ENCODE measurements around the gene CCDC149.

Gene CCDC149

DNA sequence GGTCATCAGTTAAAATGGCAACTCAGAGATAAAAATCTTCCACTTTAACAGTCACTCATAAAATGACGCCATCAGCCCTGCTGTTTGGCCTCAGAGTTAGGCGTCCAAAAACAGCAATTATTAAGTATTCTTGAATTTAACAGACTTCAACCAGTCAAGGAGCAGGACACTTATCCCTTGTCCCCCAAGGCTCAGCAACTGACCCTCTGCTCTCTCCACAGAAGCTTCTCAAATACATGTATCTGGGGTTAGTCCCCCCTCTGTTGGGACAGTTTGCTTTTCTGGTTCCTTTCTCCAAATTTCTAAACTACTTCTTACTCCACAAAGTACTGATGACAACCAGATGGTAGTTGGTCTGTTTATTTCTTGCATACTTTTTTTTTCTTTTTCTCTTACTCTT is 63.1 kb downstream of the CCDC149 start:
- Histone ChIP-seq H4K20me1 (ENCODE audit: insufficient read depth, low read length) (no peaks in the 10 kb centered on the region), H3K27me3 (replicated peaks; ENCODE audit: insufficient read depth, low read length) (no peaks in the 10 kb centered on the region), H3K27ac (ENCODE audit: low read length) (no peak overlapping the region), H3K9ac (ENCODE audit: low read length) (no peak overlapping the region), H3K9me2 (replicated peaks; ENCODE audit: insufficient read depth, low read length) (no peaks in the 10 kb centered on the region), H3F3A (ENCODE audit: insufficient read depth, low read length) (no peaks in the 10 kb centered on the region), H2AFZ (ENCODE audit: low read length) (no peak overlapping the region), H3K79me2 (ENCODE audit: low read length) (no peaks in the 10 kb centered on the region), H3K9me3 (replicated peaks; ENCODE audit: insufficient read depth, low read length) (no peaks in the 10 kb centered on the region), H3K4me2 (ENCODE audit: low read depth, low read length) (no peak overlapping the region), H3K36me3 (replicated peaks; ENCODE audit: insufficient read depth, low read length) (no peaks in the 10 kb centered on the region), H3K4me1 (ENCODE audit: low read length) (peaks cover 4% of the 10 kb centered on the region; the same call in 1 of the 2 replicates), H3K4me3 (ENCODE audit: low read length) (no peak overlapping the region)
- DNase-seq, result no peak
- TF ChIP-seq EZH2 (optimal IDR thresholded peaks at IDR 0.05; ENCODE audit: low read depth, low read length) (no peak), EZH2phosphoT487 (IDR thresholded peaks at IDR 0.05; ENCODE audit: low read length) (no peak)
- TF ChIP-seq, protein P1, sequence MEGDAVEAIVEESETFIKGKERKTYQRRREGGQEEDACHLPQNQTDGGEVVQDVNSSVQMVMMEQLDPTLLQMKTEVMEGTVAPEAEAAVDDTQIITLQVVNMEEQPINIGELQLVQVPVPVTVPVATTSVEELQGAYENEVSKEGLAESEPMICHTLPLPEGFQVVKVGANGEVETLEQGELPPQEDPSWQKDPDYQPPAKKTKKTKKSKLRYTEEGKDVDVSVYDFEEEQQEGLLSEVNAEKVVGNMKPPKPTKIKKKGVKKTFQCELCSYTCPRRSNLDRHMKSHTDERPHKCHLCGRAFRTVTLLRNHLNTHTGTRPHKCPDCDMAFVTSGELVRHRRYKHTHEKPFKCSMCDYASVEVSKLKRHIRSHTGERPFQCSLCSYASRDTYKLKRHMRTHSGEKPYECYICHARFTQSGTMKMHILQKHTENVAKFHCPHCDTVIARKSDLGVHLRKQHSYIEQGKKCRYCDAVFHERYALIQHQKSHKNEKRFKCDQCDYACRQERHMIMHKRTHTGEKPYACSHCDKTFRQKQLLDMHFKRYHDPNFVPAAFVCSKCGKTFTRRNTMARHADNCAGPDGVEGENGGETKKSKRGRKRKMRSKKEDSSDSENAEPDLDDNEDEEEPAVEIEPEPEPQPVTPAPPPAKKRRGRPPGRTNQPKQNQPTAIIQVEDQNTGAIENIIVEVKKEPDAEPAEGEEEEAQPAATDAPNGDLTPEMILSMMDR (IDR thresholded peaks at IDR 0.05; ENCODE audit: low read length), result no peak

DNA sequence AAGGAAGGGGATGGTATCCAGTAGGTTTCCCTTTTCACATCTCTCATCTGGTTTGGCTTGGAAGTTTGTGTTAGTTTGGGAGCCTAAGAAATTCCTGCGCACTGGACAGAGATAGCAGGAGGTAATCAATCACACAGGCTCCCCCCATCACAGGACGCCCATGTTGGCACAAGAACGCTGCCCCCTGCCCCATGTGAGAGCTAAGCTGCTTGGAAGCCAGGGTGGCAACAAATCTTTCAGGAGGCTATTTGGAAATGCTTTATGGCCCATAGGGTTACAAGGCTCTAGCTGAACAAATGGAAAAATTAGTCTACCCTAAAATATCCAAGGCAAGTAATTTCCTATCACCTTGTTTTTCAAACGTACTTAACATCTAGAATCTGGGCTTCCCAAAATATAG is 63.5 kb downstream of the CCDC149 start:
- TF ChIP-seq EZH2phosphoT487 (IDR thresholded peaks at IDR 0.05; ENCODE audit: low read length), result no peak
- no peak for TF ChIP-seq EZH2 (optimal IDR thresholded peaks at IDR 0.05; ENCODE audit: low read depth, low read length)
- TF ChIP-seq, protein P1 (IDR thresholded peaks at IDR 0.05; ENCODE audit: low read length), result no peak
- Histone ChIP-seq H3K9me2 (replicated peaks; ENCODE audit: insufficient read depth, low read length) (no peaks in the 10 kb centered on the region), H2AFZ (ENCODE audit: low read length) (no peak overlapping the region), H3F3A (ENCODE audit: insufficient read depth, low read length) (no peaks in the 10 kb centered on the region), H3K9ac (ENCODE audit: low read length) (no peak overlapping the region), H4K20me1 (ENCODE audit: insufficient read depth, low read length) (no peaks in the 10 kb centered on the region), H3K4me1 (ENCODE audit: low read length) (peaks cover 4% of the 10 kb centered on the region; the same call in 1 of the 2 replicates), H3K79me2 (ENCODE audit: low read length) (no peaks in the 10 kb centered on the region), H3K36me3 (replicated peaks; ENCODE audit: insufficient read depth, low read length) (no peaks in the 10 kb centered on the region), H3K27me3 (replicated peaks; ENCODE audit: insufficient read depth, low read length) (no peaks in the 10 kb centered on the region), H3K4me2 (ENCODE audit: low read depth, low read length) (no peak overlapping the region), H3K4me3 (ENCODE audit: low read length) (no peak overlapping the region), H3K27ac (ENCODE audit: low read length) (no peak overlapping the region), H3K9me3 (replicated peaks; ENCODE audit: insufficient read depth, low read length) (no peaks in the 10 kb centered on the region)
- DNase-seq, result no peak

DNA sequence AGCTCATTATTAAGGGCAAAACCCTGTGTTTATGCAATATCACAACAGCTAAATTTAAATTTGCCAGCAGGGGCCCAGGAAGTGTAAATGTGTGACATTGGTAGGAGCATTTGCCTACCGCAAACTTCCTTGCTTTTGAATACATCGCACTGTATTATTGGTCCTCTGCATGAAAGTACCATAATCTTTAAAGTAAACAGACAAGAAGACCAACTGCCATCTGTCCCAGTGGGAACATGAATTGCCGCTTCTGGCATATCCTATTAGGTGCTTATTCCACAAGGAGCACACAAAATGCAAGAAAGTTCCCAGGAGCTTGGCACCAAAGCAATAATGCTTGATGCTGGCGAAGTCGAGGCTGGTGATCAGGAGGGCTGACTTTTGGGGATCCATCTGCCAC is 66.1 kb downstream of the CCDC149 start:
- Histone ChIP-seq H3K9me3 (replicated peaks; ENCODE audit: insufficient read depth, low read length) (no peaks in the 10 kb centered on the region), H3K9ac (ENCODE audit: low read length) (no peak overlapping the region), H3K27me3 (replicated peaks; ENCODE audit: insufficient read depth, low read length) (no peaks in the 10 kb centered on the region), H3K9me2 (replicated peaks; ENCODE audit: insufficient read depth, low read length) (no peaks in the 10 kb centered on the region), H3K79me2 (ENCODE audit: low read length) (no peaks in the 10 kb centered on the region), H3K4me1 (ENCODE audit: low read length) (no peaks in the 10 kb centered on the region), H3K4me2 (ENCODE audit: low read depth, low read length) (no peak overlapping the region), H3K4me3 (ENCODE audit: low read length) (no peak overlapping the region), H4K20me1 (ENCODE audit: insufficient read depth, low read length) (no peaks in the 10 kb centered on the region), H2AFZ (ENCODE audit: low read length) (no peak overlapping the region), H3F3A (ENCODE audit: insufficient read depth, low read length) (no peaks in the 10 kb centered on the region), H3K36me3 (replicated peaks; ENCODE audit: insufficient read depth, low read length) (no peaks in the 10 kb centered on the region), H3K27ac (ENCODE audit: low read length) (no peak overlapping the region)
- TF ChIP-seq EZH2phosphoT487 (IDR thresholded peaks at IDR 0.05; ENCODE audit: low read length) (no peak), EZH2 (optimal IDR thresholded peaks at IDR 0.05; ENCODE audit: low read depth, low read length) (no peak)
- DNase-seq, result no peak

DNA sequence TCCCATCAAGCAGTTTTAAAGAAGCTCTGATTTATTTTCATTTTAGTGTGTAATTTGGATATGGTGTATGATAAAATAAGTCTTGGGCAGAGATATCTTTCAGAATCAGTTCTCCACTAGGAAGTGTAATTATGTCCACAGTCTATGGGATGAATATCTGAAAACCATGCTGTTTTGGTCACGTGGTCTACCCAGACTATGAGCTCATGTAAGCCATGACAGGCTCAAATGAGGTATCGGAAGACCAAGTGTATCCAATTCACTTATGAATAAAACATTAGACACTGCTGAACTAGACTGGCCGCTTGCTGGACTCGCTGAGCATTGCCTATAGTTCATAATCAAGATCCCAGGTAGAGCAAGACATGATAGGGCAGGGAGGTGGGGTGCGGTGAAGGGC is 66.9 kb downstream of the CCDC149 start:
- no peaks in the 10 kb centered on the region for H3K79me2 ChIP-seq (ENCODE audit: low read length)
- no peak overlapping the region for H3K9ac ChIP-seq (ENCODE audit: low read length)
- DNase-seq, result no peak
- no peaks in the 10 kb centered on the region for H3K27me3 ChIP-seq (replicated peaks; ENCODE audit: insufficient read depth, low read length)
- H2AFZ ChIP-seq (ENCODE audit: low read length), result no peak overlapping the region
- no peak overlapping the region for H3K4me3 ChIP-seq (ENCODE audit: low read length)
- no peaks in the 10 kb centered on the region for H3K36me3 ChIP-seq (replicated peaks; ENCODE audit: insufficient read depth, low read length)
- no peaks in the 10 kb centered on the region for H3K9me3 ChIP-seq (replicated peaks; ENCODE audit: insufficient read depth, low read length)
- no peak overlapping the region for H3K27ac ChIP-seq (ENCODE audit: low read length)
- no peak for TF ChIP-seq EZH2 (optimal IDR thresholded peaks at IDR 0.05; ENCODE audit: low read depth, low read length)
- TF ChIP-seq, protein P1 (IDR thresholded peaks at IDR 0.05; ENCODE audit: low read length), result no peak
- TF ChIP-seq EZH2phosphoT487 (IDR thresholded peaks at IDR 0.05; ENCODE audit: low read length), result no peak
- no peaks in the 10 kb centered on the region for H3K9me2 ChIP-seq (replicated peaks; ENCODE audit: insufficient read depth, low read length)
- no peaks in the 10 kb centered on the region for H3F3A ChIP-seq (ENCODE audit: insufficient read depth, low read length)
- H3K4me1 ChIP-seq (ENCODE audit: low read length), result no peaks in the 10 kb centered on the region
- H3K4me2 ChIP-seq (ENCODE audit: low read depth, low read length), result no peak overlapping the region
- no peaks in the 10 kb centered on the region for H4K20me1 ChIP-seq (ENCODE audit: insufficient read depth, low read length)
